GM19035 (cell line): ENCODE data around the gene PIP4K2A.
"Not testable (repeated sequence)": the region's sequence is repeated elsewhere in the genome, so short reads cannot be mapped to it uniquely, and the experiment has no call there.

Experiments used
- ATAC-seq: cut with Tn5 transposase; IDR thresholded peaks from one replicate; pipeline ENCODE4 v1.9.1; 2021; ENCODE audit not compliant: unreplicated experiment

The PIP4K2A gene

GRCh38 chr10:22527520-22527919, 186.9 kb downstream of the PIP4K2A start:
- no peak for ATAC-seq

- ATAC-seq, result not testable (repeated sequence)
Measured at GRCh38 chr10:22524333-22524732, 190.0 kb downstream of the PIP4K2A start.

- ATAC-seq, result not testable (repeated sequence)
Measured at GRCh38 chr10:22520645-22521044, 193.7 kb downstream of the PIP4K2A start.

- no peak for ATAC-seq
Measured at GRCh38 chr10:22518167-22518724, 196.1 kb downstream of the PIP4K2A start.

- ATAC-seq, result no peak
Measured at GRCh38 chr10:22515009-22515408, 199.4 kb downstream of the PIP4K2A start.

- not testable (repeated sequence) for ATAC-seq
Measured at GRCh38 chr10:22514414-22514758, 200.0 kb downstream of the PIP4K2A start.

- not testable (repeated sequence) for ATAC-seq
Measured at GRCh38 chr10:22513483-22514413, 200.6 kb downstream of the PIP4K2A start.

- ATAC-seq, result not testable (repeated sequence)
Measured at GRCh38 chr10:22512015-22512414, 202.4 kb downstream of the PIP4K2A start.

GRCh38 chr10:22508214-22508613, 206.2 kb downstream of the PIP4K2A start:
- not testable (repeated sequence) for ATAC-seq

GRCh38 chr10:22505911-22506685, 208.3 kb downstream of the PIP4K2A start:
- peak; percentile 59 for ATAC-seq

GRCh38 chr10:22504766-22505165, 209.6 kb downstream of the PIP4K2A start:
- ATAC-seq, result no peak

- no peak for ATAC-seq
Measured at GRCh38 chr10:22503315-22504088, 210.9 kb downstream of the PIP4K2A start.

GRCh38 chr10:22501863-22502262, 212.5 kb downstream of the PIP4K2A start:
- ATAC-seq, result no peak

GRCh38 chr10:22501413-22501812, 213.0 kb downstream of the PIP4K2A start:
- no peak for ATAC-seq

GRCh38 chr10:22500656-22501340, 213.6 kb downstream of the PIP4K2A start:
- no peak for ATAC-seq

GRCh38 chr10:22499973-22500372, 214.4 kb downstream of the PIP4K2A start:
- not testable (repeated sequence) for ATAC-seq

GRCh38 chr10:22495396-22495795, 219.0 kb downstream of the PIP4K2A start:
- ATAC-seq, result no peak

- ATAC-seq, result no peak
Measured at GRCh38 chr10:22494007-22494406, 220.4 kb downstream of the PIP4K2A start.

- ATAC-seq, result no peak
Measured at GRCh38 chr10:22491931-22492615, 222.3 kb downstream of the PIP4K2A start.

- no peak for ATAC-seq
Measured at GRCh38 chr10:22491480-22491879, 222.9 kb downstream of the PIP4K2A start.
